HepG2 (cell line): ENCODE measurements around the gene THBS4. TPM values are rescaled to one million over a fixed set of nuclear protein-coding genes. Genes with fewer than 3 reads are reported as not detected.

Experiments
- ELF4 ChIP-seq: sonication (generic); formaldehyde crosslinking; IDR thresholded peaks from 2 replicates; pipeline ENCODE4 v1.5.0; 2020; ENCODE audit warnings: missing genetic modification reagents, mild to moderate bottlenecking, moderate library complexity, borderline replicate concordance
- GABPB1 ChIP-seq: IDR thresholded peaks from 2 replicates; pipeline ENCODE4 v1.6.1; 2016; ENCODE audit warnings: mild to moderate bottlenecking, missing genetic modification reagents, moderate library complexity, missing compliant biosample characterization
- KLF9 ChIP-seq: IDR thresholded peaks from 2 replicates; pipeline ENCODE4 v1.6.1; 2016; ENCODE audit warnings: low read depth
- SP5 ChIP-seq: IDR thresholded peaks from 2 replicates; pipeline ENCODE4 v1.6.1; 2016; ENCODE audit warnings: low read depth, borderline replicate concordance
- YEATS4 ChIP-seq: sonication (generic); formaldehyde crosslinking; IDR thresholded peaks from 2 replicates; pipeline ENCODE4 v1.4.0; 2020; ENCODE audit warnings: missing genetic modification reagents, borderline replicate concordance
- ZFP1 ChIP-seq: IDR thresholded peaks from 2 replicates; pipeline ENCODE4 v1.6.1; 2016
- ZMYM2 ChIP-seq: sonication (generic); formaldehyde crosslinking; IDR thresholded peaks from 2 replicates; pipeline ENCODE4 v1.8.0; 2022; ENCODE audit warnings: mild to moderate bottlenecking, missing genetic modification reagents
- ZNF124 ChIP-seq: sonication (generic); formaldehyde crosslinking; IDR thresholded peaks from 2 replicates; pipeline ENCODE4 v1.4.0; 2020; ENCODE audit warnings: missing genetic modification reagents
- ZNF383 ChIP-seq: sonication (generic); formaldehyde crosslinking; IDR thresholded peaks from 2 replicates; pipeline ENCODE4 v1.4.0; 2020; ENCODE audit warnings: missing genetic modification reagents, mild to moderate bottlenecking, borderline replicate concordance
- ZNF430 ChIP-seq: sonication (generic); formaldehyde crosslinking; IDR thresholded peaks from 2 replicates; pipeline ENCODE4 v1.9.0; 2021; ENCODE audit warnings: mild to moderate bottlenecking, missing genetic modification reagents
- ZNF550 ChIP-seq: sonication (generic); formaldehyde crosslinking; IDR thresholded peaks from 2 replicates; pipeline ENCODE4 v1.4.0; 2020; ENCODE audit warnings: mild to moderate bottlenecking, missing genetic modification reagents, borderline replicate concordance
- ZNF556 ChIP-seq: sonication (generic); formaldehyde crosslinking; IDR thresholded peaks from 2 replicates; pipeline ENCODE4 v1.4.0; 2020; ENCODE audit warnings: mild to moderate bottlenecking, missing genetic modification reagents, borderline replicate concordance
- ZNF746 ChIP-seq: sonication (generic); formaldehyde crosslinking; IDR thresholded peaks from 2 replicates; pipeline ENCODE4 v1.8.0; 2022; ENCODE audit warnings: mild to moderate bottlenecking, missing genetic modification reagents
- ZSCAN30 ChIP-seq: sonication (generic); formaldehyde crosslinking; IDR thresholded peaks from 2 replicates; pipeline ENCODE4 v1.5.0; 2020; ENCODE audit warnings: mild to moderate bottlenecking, missing genetic modification reagents
- polyA plus RNA-seq, 8 experiments: library from polyadenylated mRNA; depleted of rRNA in 3 of 8; stranded (reverse) in 7 of 8; unstranded in 1 of 8; fragments of >200 nt; fragmentation: Illumina TruSeq in 4 of 8; extraction: Trizol in 4 of 8; gene quantifications; 2 replicates each; pipeline versions ENCODE4 v1.2.1 to v1.2.3, GENCODE V29; 2011 to 2016; ENCODE audit warnings: low read depth in 4 of 8, missing spikeins in 1 of 8, mixed read lengths in 1 of 8; ENCODE audit not compliant: insufficient read depth in 1 of 8
- total RNA-seq, 5 experiments: library from RNA; depleted of rRNA; stranded (reverse); fragments of >200 nt; fragmentation: Illumina TruSeq; extraction: Trizol; gene quantifications; 2 replicates each; pipeline ENCODE4 v1.2.3, GENCODE V29; 2016; ENCODE audit warnings: low read depth in 1 of 5
- TF ChIP-seq, protein P1 (sequence below): sonication (generic); formaldehyde crosslinking; IDR thresholded peaks from 2 replicates; pipeline ENCODE4 v1.5.0; 2020; ENCODE audit warnings: mild to moderate bottlenecking, missing genetic modification reagents
- TF ChIP-seq, protein P2 (sequence below): sonication (generic); formaldehyde crosslinking; IDR thresholded peaks from 2 replicates; pipeline ENCODE4 v1.4.0; 2020; ENCODE audit warnings: missing genetic modification reagents
- TF ChIP-seq, protein P3 (sequence below): sonication (generic); formaldehyde crosslinking; IDR thresholded peaks from 2 replicates; pipeline ENCODE4 v1.9.0; 2021; ENCODE audit warnings: missing genetic modification reagents, borderline replicate concordance
- TF ChIP-seq, protein P4 (sequence below): sonication (generic); formaldehyde crosslinking; IDR thresholded peaks from 2 replicates; pipeline ENCODE4 v1.4.0; 2020; ENCODE audit warnings: missing genetic modification reagents
- TF ChIP-seq, protein P5 (sequence below): sonication (generic); formaldehyde crosslinking; IDR thresholded peaks from 2 replicates; pipeline ENCODE4 v1.9.0; 2021; ENCODE audit warnings: missing genetic modification reagents, mild to moderate bottlenecking, borderline replicate concordance
- TF ChIP-seq, protein P6 (sequence below): IDR thresholded peaks from 2 replicates; pipeline ENCODE4 v1.6.1; 2012; ENCODE audit warnings: low read depth, low read length, improper control_type of control experiment

THBS4 gene
- total and polyA plus RNA-seq, 2 of the 13 experiments (the other 11 are each of a cell fraction or from before 2014, with no cell fraction given) = 0.60 to 1.2 TPM

DNA sequence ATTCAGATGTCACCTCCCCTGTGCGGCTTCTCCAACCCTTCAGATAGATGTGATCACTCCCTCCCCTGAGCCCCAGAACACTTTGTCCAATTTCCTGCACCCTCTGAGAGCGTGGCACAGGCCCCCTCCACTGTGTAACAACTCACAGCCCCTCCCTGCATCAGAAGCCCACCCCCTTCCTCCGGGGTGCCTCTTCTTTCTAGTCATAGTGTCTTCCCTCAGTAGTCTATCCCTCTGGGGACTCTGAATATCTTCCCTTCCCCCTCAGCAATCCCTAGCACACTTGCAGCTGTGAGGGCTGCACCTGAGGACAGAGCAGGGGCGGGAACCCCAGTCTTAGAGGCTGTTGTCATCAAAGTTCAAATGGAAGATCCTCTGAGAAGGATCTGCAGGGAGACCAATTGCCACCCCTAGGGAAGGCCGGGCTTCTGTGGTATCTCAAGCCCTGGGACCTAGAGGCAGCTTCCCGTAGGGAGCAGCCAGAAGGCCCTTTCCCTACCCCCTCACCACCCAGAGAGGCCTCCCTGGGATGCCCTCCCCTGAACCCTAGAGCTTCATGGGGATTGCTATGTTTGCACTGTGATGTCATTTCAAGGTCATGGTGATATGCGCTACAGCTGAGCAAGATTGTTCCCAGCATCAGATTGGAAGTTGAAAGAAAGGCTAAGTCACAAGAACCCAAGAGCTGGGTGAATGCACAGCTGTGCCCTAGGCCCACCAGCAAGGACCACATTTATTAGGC, 70.7 kb downstream of the THBS4 start (continued):
- TF ChIP-seq, protein P1, sequence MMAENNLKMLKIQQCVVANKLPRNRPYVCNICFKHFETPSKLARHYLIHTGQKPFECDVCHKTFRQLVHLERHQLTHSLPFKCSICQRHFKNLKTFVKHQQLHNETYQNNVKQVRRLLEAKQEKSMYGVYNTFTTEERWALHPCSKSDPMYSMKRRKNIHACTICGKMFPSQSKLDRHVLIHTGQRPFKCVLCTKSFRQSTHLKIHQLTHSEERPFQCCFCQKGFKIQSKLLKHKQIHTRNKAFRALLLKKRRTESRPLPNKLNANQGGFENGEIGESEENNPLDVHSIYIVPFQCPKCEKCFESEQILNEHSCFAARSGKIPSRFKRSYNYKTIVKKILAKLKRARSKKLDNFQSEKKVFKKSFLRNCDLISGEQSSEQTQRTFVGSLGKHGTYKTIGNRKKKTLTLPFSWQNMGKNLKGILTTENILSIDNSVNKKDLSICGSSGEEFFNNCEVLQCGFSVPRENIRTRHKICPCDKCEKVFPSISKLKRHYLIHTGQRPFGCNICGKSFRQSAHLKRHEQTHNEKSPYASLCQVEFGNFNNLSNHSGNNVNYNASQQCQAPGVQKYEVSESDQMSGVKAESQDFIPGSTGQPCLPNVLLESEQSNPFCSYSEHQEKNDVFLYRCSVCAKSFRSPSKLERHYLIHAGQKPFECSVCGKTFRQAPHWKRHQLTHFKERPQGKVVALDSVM (CRISPR knock-in tag) = peak; percentile 50; the same call in 1 of the 2 replicates
- TF ChIP-seq ELF4 (CRISPR knock-in tag) (no peak), ZNF124 (CRISPR knock-in tag) (no peak), ZNF550 (CRISPR knock-in tag) (no peak), ZNF556 (peak; percentile 58; the same call in 1 of the 2 replicates), ZNF383 (CRISPR knock-in tag) (no peak), ZNF430 (CRISPR knock-in tag) (no peak), ZNF746 (no peak), ZMYM2 (CRISPR knock-in tag) (no peak), ZFP1 (CRISPR knock-in tag) (0 out of 2 replicates have a peak, but pooled peaks have one; percentile 52), GABPB1 (CRISPR knock-in tag) (peak; percentile 26; the same call in 1 of the 2 replicates), ZSCAN30 (CRISPR knock-in tag) (no peak), SP5 (CRISPR knock-in tag) (0 out of 2 replicates have a peak, but pooled peaks have one; percentile 27), YEATS4 (CRISPR knock-in tag) (no peak), KLF9 (CRISPR knock-in tag) (no peak)
- TF ChIP-seq, protein P2, sequence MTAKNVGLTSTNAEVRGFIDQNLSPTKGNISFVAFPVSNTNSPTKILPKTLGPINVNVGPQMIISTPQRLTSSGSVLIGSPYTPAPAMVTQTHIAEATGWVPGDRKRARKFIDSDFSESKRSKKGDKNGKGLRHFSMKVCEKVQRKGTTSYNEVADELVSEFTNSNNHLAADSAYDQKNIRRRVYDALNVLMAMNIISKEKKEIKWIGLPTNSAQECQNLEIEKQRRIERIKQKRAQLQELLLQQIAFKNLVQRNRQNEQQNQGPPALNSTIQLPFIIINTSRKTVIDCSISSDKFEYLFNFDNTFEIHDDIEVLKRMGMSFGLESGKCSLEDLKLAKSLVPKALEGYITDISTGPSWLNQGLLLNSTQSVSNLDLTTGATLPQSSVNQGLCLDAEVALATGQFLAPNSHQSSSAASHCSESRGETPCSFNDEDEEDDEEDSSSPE (CRISPR knock-in tag) = no peak
- TF ChIP-seq, protein P3, sequence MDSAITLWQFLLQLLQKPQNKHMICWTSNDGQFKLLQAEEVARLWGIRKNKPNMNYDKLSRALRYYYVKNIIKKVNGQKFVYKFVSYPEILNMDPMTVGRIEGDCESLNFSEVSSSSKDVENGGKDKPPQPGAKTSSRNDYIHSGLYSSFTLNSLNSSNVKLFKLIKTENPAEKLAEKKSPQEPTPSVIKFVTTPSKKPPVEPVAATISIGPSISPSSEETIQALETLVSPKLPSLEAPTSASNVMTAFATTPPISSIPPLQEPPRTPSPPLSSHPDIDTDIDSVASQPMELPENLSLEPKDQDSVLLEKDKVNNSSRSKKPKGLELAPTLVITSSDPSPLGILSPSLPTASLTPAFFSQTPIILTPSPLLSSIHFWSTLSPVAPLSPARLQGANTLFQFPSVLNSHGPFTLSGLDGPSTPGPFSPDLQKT (CRISPR knock-in tag) = no peak
- TF ChIP-seq, protein P4, sequence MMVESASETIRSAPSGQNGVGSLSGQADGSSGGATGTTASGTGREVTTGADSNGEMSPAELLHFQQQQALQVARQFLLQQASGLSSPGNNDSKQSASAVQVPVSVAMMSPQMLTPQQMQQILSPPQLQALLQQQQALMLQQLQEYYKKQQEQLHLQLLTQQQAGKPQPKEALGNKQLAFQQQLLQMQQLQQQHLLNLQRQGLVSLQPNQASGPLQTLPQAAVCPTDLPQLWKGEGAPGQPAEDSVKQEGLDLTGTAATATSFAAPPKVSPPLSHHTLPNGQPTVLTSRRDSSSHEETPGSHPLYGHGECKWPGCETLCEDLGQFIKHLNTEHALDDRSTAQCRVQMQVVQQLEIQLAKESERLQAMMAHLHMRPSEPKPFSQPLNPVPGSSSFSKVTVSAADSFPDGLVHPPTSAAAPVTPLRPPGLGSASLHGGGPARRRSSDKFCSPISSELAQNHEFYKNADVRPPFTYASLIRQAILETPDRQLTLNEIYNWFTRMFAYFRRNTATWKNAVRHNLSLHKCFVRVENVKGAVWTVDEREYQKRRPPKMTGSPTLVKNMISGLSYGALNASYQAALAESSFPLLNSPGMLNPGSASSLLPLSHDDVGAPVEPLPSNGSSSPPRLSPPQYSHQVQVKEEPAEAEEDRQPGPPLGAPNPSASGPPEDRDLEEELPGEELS (CRISPR knock-in tag) = 0 out of 2 replicates have a peak, but pooled peaks have one; percentile 15
- TF ChIP-seq, protein P5, sequence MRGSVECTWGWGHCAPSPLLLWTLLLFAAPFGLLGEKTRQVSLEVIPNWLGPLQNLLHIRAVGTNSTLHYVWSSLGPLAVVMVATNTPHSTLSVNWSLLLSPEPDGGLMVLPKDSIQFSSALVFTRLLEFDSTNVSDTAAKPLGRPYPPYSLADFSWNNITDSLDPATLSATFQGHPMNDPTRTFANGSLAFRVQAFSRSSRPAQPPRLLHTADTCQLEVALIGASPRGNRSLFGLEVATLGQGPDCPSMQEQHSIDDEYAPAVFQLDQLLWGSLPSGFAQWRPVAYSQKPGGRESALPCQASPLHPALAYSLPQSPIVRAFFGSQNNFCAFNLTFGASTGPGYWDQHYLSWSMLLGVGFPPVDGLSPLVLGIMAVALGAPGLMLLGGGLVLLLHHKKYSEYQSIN (CRISPR knock-in tag) = no peak
- TF ChIP-seq, protein P6, sequence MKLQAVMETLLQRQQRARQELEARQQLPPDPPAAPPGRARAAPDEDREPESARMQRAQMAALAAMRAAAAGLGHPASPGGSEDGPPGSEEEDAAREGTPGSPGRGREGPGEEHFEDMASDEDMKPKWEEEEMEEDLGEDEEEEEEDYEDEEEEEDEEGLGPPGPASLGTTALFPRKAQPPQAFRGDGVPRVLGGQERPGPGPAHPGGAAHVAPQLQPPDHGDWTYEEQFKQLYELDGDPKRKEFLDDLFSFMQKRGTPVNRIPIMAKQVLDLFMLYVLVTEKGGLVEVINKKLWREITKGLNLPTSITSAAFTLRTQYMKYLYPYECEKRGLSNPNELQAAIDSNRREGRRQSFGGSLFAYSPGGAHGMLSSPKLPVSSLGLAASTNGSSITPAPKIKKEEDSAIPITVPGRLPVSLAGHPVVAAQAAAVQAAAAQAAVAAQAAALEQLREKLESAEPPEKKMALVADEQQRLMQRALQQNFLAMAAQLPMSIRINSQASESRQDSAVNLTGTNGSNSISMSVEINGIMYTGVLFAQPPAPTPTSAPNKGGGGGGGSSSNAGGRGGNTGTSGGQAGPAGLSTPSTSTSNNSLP = no peak
